Measurements from ENCODE around the gene GPAM. TPM values are rescaled to one million over a fixed set of nuclear protein-coding genes. Genes with fewer than 3 reads are reported as not detected.

The GPAM gene
- total and polyA plus RNA-seq, 2 of the 8 experiments (the other 6 are each of a cell fraction or from before 2014, with no cell fraction given) = 5.5 to 15.5 TPM

DNA sequence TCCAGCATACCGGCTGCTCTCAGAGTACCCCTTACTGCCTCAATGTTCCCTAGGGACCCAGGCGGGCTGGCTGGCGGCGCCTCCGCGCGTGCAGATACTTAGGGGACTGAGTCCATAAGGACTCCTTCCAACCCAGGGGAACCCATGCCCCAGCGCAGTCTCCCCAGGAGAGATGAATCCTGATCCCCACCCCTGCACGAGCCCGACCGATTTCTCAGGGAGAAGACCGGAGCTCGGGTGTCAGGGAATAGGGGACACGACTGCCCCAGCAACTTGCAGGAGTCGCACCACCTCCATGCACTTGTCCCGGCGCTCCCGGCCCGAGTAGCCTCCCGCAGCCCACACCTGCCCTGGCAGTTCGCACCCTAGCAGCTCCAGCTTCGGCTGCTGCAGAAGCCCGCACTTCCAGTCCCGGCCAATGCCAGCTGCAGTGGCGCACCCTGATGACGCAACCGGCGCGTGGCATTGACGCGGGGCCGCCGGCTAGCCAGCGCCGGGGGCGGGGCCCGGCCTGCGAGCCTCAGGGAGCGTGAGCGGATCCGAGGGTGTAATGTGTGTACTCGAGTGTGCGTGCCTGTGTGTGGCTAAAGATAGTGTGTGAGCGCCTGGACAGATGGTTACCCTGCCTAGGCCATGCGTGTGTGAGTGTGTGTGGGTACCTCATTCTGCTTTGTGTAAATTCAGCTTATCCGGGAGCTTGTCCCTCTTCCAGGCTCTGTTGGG, at the start of gene GPAM (continued):
- TF ChIP-seq MAFK (IDR thresholded peaks at IDR 0.05; ENCODE audit: low read depth, low read length) (no peak), CREB1 (IDR thresholded peaks at IDR 0.05) (peak; percentile 100), EP300 (IDR thresholded peaks at IDR 0.05; ENCODE audit: borderline replicate concordance in 1 of 2, low read depth in 2 of 2, low read length in 2 of 2) (peak in 1 of 2 experiments; percentile 77; a peak in 1 of 3 replicates)

All from H1 (cell line).